Activated naive CD4-positive, alpha-beta T cell treated with anti-CD3 and anti-CD28 coated beads, Interleukin-2, amount 50 U/mL, for 24 hours (primary cell): ENCODE results near the gene MED17.
A peak's percentile ranks its signal among the peaks of the same experiment; 100 is the strongest.
"Not testable (repeated sequence)": the region's sequence is repeated elsewhere in the genome, so short reads cannot be mapped to it uniquely, and the experiment has no call there.

Source experiments
- H3K27ac Mint-ChIP-seq: one replicate; pipeline ENCODE4 v1.8.0; 2021; ENCODE audit warnings: mild to moderate bottlenecking, mixed read lengths
- H3K27me3 Mint-ChIP-seq: one replicate; pipeline ENCODE4 v1.8.0; 2021; ENCODE audit warnings: mixed read lengths
- H3K36me3 Mint-ChIP-seq: one replicate; pipeline ENCODE4 v1.8.0; 2021; ENCODE audit warnings: mixed read lengths
- H3K4me1 Mint-ChIP-seq: one replicate; pipeline ENCODE4 v1.8.0; 2021; ENCODE audit warnings: mixed read lengths
- H3K4me3 Mint-ChIP-seq: one replicate; pipeline ENCODE4 v1.8.0; 2021; ENCODE audit warnings: mild to moderate bottlenecking, mixed read lengths
- H3K9me3 Mint-ChIP-seq: one replicate; pipeline ENCODE4 v1.8.0; 2021; ENCODE audit warnings: mixed read lengths

MED17 gene

GRCh38 chr11:93746101-93746500 is 38.0 kb upstream of the MED17 start:
- H3K4me3 Mint-ChIP-seq, result no peak overlapping the region
- H3K27ac Mint-ChIP-seq, result peak overlapping the region; percentile 65
- peaks cover 27% of the 10 kb centered on the region for H3K4me1 Mint-ChIP-seq

GRCh38 chr11:93747122-93747521 is 37.0 kb upstream of the MED17 start:
- Mint-ChIP-seq H3K9me3 (no peaks in the 10 kb centered on the region), H3K4me1 (peaks cover 27% of the 10 kb centered on the region), H3K36me3 (peaks cover 6% of the 10 kb centered on the region), H3K4me3 (no peak overlapping the region), H3K27me3 (no peaks in the 10 kb centered on the region), H3K27ac (no peak overlapping the region)

More at GRCh38 chr11:93746101-93746500, 38.0 kb upstream of the MED17 start:
- Mint-ChIP-seq H3K9me3 (no peaks in the 10 kb centered on the region), H3K36me3 (peaks cover 8% of the 10 kb centered on the region), H3K27me3 (no peaks in the 10 kb centered on the region)

DNA sequence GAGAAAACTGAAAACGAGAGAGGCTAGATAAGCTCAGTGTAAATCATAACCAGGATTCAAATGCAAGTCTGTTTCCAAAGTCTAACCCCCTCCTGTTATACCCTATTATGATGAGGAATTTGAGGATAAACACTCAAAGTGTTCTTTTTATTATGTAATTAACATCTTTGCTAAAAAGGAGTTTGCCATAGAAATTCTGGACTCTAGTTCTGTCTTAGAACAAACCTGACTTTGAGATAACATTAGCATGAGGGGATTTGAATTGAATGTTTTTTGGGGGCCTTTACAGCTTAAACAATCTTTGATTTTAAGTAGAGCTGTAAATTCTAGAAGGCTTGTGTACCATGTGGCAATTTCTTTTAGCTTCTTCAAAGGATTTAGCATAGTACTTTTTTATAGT is 33.1 kb upstream of the MED17 start:
- Mint-ChIP-seq H3K36me3 (peaks cover 5% of the 10 kb centered on the region), H3K9me3 (no peaks in the 10 kb centered on the region), H3K27me3 (no peaks in the 10 kb centered on the region), H3K4me1 (peaks cover 8% of the 10 kb centered on the region), H3K4me3 (no peak overlapping the region), H3K27ac (no peak overlapping the region)

DNA sequence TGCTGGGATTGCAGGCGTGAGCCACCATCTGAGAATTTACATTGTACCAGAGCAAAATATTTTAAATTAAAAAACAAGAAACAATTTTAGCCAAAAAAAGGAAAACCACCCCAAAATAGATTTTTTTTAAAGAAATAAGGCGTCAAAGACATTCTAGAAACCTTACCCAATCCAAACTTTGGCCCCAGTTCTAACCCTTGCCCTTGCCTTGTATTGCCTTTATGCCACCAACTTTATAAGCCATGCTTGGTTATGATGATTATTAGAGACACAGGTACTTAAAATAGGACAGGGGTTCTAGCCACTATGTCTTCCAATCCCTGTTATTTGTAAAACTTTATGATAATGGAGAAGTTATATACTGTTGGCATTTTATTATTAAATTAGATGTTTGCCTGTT is 30.8 kb upstream of the MED17 start:
- Mint-ChIP-seq H3K36me3 (peaks cover 6% of the 10 kb centered on the region), H3K4me3 (no peak overlapping the region), H3K27me3 (no peaks in the 10 kb centered on the region), H3K4me1 (peaks cover under 1% of the 10 kb centered on the region), H3K9me3 (no peaks in the 10 kb centered on the region), H3K27ac (no peak overlapping the region)

- no peak overlapping the region for H3K4me3 Mint-ChIP-seq
- peaks cover 12% of the 10 kb centered on the region for H3K36me3 Mint-ChIP-seq
- H3K27ac Mint-ChIP-seq, result no peak overlapping the region
These were observed 27.3 kb upstream of the MED17 start for GRCh38 chr11:93756748-93757147.

DNA sequence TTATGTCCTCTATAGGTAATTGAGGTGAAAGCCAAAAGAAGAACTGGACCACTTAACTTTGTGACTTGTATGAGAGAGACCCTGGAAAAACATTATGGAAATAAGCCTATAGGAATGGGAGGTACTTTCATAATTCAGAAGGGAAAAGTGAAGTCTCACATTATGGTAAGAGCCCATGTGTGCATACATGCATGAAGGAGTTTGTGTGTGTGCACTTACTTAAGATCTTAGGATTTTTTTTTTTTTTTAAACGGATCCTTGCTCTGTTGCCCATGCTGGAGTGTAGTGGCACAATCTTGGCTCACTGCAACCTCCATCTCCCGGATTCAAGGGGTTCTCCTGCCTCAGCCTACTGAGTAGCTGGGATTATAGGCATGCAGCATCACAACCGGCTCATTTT is 26.8 kb upstream of the MED17 start:
- no peaks in the 10 kb centered on the region for H3K9me3 Mint-ChIP-seq
- H3K4me1 Mint-ChIP-seq, result no peaks in the 10 kb centered on the region
- H3K4me3 Mint-ChIP-seq, result no peak overlapping the region
- no peak overlapping the region for H3K27ac Mint-ChIP-seq
- H3K36me3 Mint-ChIP-seq, result peaks cover 12% of the 10 kb centered on the region
- no peaks in the 10 kb centered on the region for H3K27me3 Mint-ChIP-seq

More at GRCh38 chr11:93756748-93757147, 27.3 kb upstream of the MED17 start:
- Mint-ChIP-seq H3K27me3 (no peaks in the 10 kb centered on the region), H3K4me1 (no peaks in the 10 kb centered on the region), H3K9me3 (no peaks in the 10 kb centered on the region)

GRCh38 chr11:93757924-93758865 is 25.9 kb upstream of the MED17 start:
- Mint-ChIP-seq H3K4me1 (no peaks in the 10 kb centered on the region), H3K4me3 (no peak overlapping the region), H3K27me3 (no peaks in the 10 kb centered on the region)

GRCh38 chr11:93759123-93759522 is 25.0 kb upstream of the MED17 start:
- H3K9me3 Mint-ChIP-seq, H3K27ac Mint-ChIP-seq, H3K27me3 Mint-ChIP-seq, H3K4me1 Mint-ChIP-seq, H3K4me3 Mint-ChIP-seq: not testable (repeated sequence)
- H3K36me3 Mint-ChIP-seq, result peaks cover 13% of the 10 kb centered on the region

More at GRCh38 chr11:93757924-93758865, 25.9 kb upstream of the MED17 start:
- Mint-ChIP-seq H3K9me3 (no peaks in the 10 kb centered on the region), H3K36me3 (peaks cover 15% of the 10 kb centered on the region), H3K27ac (no peak overlapping the region)

DNA sequence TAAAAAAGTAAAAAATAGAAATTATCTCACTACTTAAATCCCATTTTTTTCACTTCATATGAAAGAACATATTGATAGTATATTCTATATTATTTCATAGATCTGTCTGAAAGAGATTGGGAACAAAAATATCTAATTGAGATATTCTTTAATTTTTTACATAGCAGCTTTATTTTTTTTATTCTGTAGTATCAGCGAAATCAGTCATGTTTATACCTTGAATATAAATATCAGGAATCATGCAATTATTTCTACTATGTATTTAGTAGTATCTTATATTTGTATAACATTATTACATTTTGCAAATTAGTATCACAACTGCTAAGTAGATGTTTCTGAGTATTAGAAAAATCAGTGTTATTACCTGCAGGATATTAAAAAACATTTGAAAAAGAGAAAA is 22.2 kb upstream of the MED17 start:
- no peaks in the 10 kb centered on the region for H3K9me3 Mint-ChIP-seq
- no peak overlapping the region for H3K27ac Mint-ChIP-seq
- peaks cover 15% of the 10 kb centered on the region for H3K36me3 Mint-ChIP-seq
- no peaks in the 10 kb centered on the region for H3K27me3 Mint-ChIP-seq
- no peaks in the 10 kb centered on the region for H3K4me1 Mint-ChIP-seq
- no peak overlapping the region for H3K4me3 Mint-ChIP-seq

GRCh38 chr11:93765551-93765950 is 18.5 kb upstream of the MED17 start:
- Mint-ChIP-seq H3K27me3 (no peaks in the 10 kb centered on the region), H3K4me3 (no peak overlapping the region), H3K36me3 (peaks cover 9% of the 10 kb centered on the region), H3K27ac (no peak overlapping the region), H3K9me3 (no peaks in the 10 kb centered on the region), H3K4me1 (no peaks in the 10 kb centered on the region)

DNA sequence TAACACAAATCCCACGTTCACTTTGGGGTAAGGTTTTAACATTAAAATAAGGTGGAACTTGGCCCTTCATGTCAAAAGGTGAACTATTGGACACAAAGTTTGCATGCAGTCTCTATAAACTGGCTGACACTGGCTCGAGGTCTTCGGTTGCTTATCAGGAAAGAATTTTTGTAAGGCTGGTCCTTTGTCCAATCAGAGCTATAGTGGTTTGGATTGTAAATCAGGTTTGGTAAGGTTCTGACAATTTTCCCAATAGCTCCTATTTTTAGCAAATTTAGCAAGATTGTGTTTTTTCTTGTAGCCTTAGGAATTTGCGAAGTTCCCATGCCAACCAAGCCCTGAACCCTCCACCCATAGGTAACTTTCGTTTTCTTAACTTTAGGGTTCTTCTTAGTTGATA is 17.6 kb upstream of the MED17 start:
- no peak overlapping the region for H3K27ac Mint-ChIP-seq
- no peaks in the 10 kb centered on the region for H3K9me3 Mint-ChIP-seq
- peaks cover 5% of the 10 kb centered on the region for H3K36me3 Mint-ChIP-seq
- no peaks in the 10 kb centered on the region for H3K27me3 Mint-ChIP-seq
- H3K4me1 Mint-ChIP-seq, result no peaks in the 10 kb centered on the region
- H3K4me3 Mint-ChIP-seq, result no peak overlapping the region

GRCh38 chr11:93767018-93767417 is 17.1 kb upstream of the MED17 start:
- Mint-ChIP-seq H3K4me1 (no peaks in the 10 kb centered on the region), H3K27me3 (no peaks in the 10 kb centered on the region), H3K9me3 (no peaks in the 10 kb centered on the region), H3K4me3 (no peak overlapping the region), H3K36me3 (peaks cover 7% of the 10 kb centered on the region), H3K27ac (no peak overlapping the region)

- H3K27ac Mint-ChIP-seq, result no peak overlapping the region
- H3K4me1 Mint-ChIP-seq, result no peaks in the 10 kb centered on the region
- H3K4me3 Mint-ChIP-seq, result no peak overlapping the region
- H3K9me3 Mint-ChIP-seq, result no peaks in the 10 kb centered on the region
- H3K36me3 Mint-ChIP-seq, result peaks cover 4% of the 10 kb centered on the region
- no peaks in the 10 kb centered on the region for H3K27me3 Mint-ChIP-seq
These were observed 13.9 kb upstream of the MED17 start for GRCh38 chr11:93770160-93770559.

DNA sequence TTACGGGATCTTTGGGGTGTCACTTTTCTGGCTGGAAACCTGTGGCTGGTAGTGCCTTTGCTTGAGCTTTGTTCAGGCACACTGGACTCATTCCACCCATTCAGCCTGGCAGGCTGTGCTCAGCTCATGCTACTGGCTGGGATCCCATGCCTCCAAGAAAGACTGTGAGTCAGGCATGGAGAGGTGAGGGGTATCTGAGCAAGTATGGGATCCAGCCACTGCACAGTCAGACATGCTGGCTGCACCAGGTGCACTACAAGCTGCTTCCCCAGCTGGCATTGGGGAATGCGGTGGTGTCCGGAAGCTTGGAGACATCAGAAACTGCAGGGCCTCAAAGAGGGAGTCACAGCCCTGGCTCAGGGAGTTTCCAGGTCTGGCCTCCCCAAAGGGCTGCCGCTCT is 12.0 kb upstream of the MED17 start:
- Mint-ChIP-seq H3K36me3 (peaks cover 4% of the 10 kb centered on the region), H3K9me3 (no peaks in the 10 kb centered on the region), H3K4me1 (no peaks in the 10 kb centered on the region), H3K27ac (no peak overlapping the region), H3K4me3 (no peak overlapping the region), H3K27me3 (no peaks in the 10 kb centered on the region)

- no peaks in the 10 kb centered on the region for H3K4me1 Mint-ChIP-seq
- H3K9me3 Mint-ChIP-seq, result no peaks in the 10 kb centered on the region
- H3K27me3 Mint-ChIP-seq, result no peaks in the 10 kb centered on the region
- H3K27ac Mint-ChIP-seq, result no peak overlapping the region
- no peak overlapping the region for H3K4me3 Mint-ChIP-seq
- H3K36me3 Mint-ChIP-seq, result peaks cover 4% of the 10 kb centered on the region
These were observed 11.0 kb upstream of the MED17 start for GRCh38 chr11:93773045-93773477.

GRCh38 chr11:93773601-93774200 is 10.4 kb upstream of the MED17 start:
- Mint-ChIP-seq H3K27ac (no peak overlapping the region), H3K4me3 (no peak overlapping the region)

More at GRCh38 chr11:93773601-93774200, 10.4 kb upstream of the MED17 start:
- Mint-ChIP-seq H3K9me3 (no peaks in the 10 kb centered on the region), H3K36me3 (peaks cover 5% of the 10 kb centered on the region), H3K27me3 (no peaks in the 10 kb centered on the region), H3K4me1 (no peaks in the 10 kb centered on the region)
